Activated T-cell treated with anti-CD3 and anti-CD28 coated beads, Interleukin-2, amount 50 U/mL, for 4 hours (primary cell): ENCODE data around the gene SYCP2. TPM values are rescaled to one million over a fixed set of nuclear protein-coding genes. Genes with fewer than 3 reads are reported as not detected.
"Not testable (repeated sequence)": the region's sequence is repeated elsewhere in the genome, so short reads cannot be mapped to it uniquely, and the experiment has no call there.

Source experiments
- ATAC-seq, 2 donors: fragments of 200-7000 bp; cut with Tn5 transposase; one replicate each; pipeline ENCODE4 v1.10.0; 2021
- DNase-seq: peaks from one replicate; pipeline ENCODE4 v3.0.0-alpha.2; 2020
- H3K27me3 Mint-ChIP-seq: one replicate; pipeline ENCODE4 v1.8.0; 2021; ENCODE audit warnings: low read depth, mixed read lengths
- H3K36me3 Mint-ChIP-seq: one replicate; pipeline ENCODE4 v1.8.0; 2022; ENCODE audit warnings: mixed read lengths; ENCODE audit not compliant: insufficient read depth
- H3K4me1 Mint-ChIP-seq: one replicate; pipeline ENCODE4 v1.8.0; 2021; ENCODE audit warnings: low read depth, mixed read lengths
- H3K4me3 Mint-ChIP-seq: one replicate; pipeline ENCODE4 v1.8.0; 2021; ENCODE audit warnings: mild to moderate bottlenecking, moderate library complexity, mixed read lengths
- H3K9me3 Mint-ChIP-seq: one replicate; pipeline ENCODE4 v1.8.0; 2021; ENCODE audit warnings: mixed read lengths
- total RNA-seq, 3 donors: library from RNA; stranded (reverse); gene quantifications; one replicate each; pipeline ENCODE4 v1.2.1, GENCODE V29; 2021

The SYCP2 gene
- total RNA-seq = 1 to 10 TPM; 1.1 to 2.5 (median 2.1) TPM

- Mint-ChIP-seq H3K27me3 (no peaks in the 10 kb centered on the region), H3K4me3 (peak within 1 kb of the TSS; percentile 77), H3K4me1 (peaks cover 21% of the 10 kb centered on the region), H3K36me3 (no peaks in the 10 kb centered on the region), H3K9me3 (no peaks in the 10 kb centered on the region)
- peak; percentile 75 to 84 for ATAC-seq
- DNase-seq = peak; percentile 55
These were observed at the start of gene SYCP2 for GRCh38 chr20:59933296-59933848. Gene SYCP2 (minus strand): TSS chr20:59933637. CDS start chr20:59922413, 11,224 bp downstream.

GRCh38 chr20:59983076-59983475 is 49.6 kb upstream of the SYCP2 start:
- no peak for ATAC-seq
- Mint-ChIP-seq H3K36me3 (peaks cover 9% of the 10 kb centered on the region), H3K4me1 (no peaks in the 10 kb centered on the region), H3K9me3 (no peaks in the 10 kb centered on the region), H3K27me3 (no peaks in the 10 kb centered on the region), H3K4me3 (no peak overlapping the region)
- DNase-seq = no peak

- DNase-seq (no peak), ATAC-seq (no peak)
- Mint-ChIP-seq H3K27me3 (no peaks in the 10 kb centered on the region), H3K4me1 (no peaks in the 10 kb centered on the region), H3K4me3 (no peak overlapping the region), H3K36me3 (no peaks in the 10 kb centered on the region), H3K9me3 (no peaks in the 10 kb centered on the region)
These were observed 43.6 kb upstream of the SYCP2 start for GRCh38 chr20:59977086-59977485.

GRCh38 chr20:59976156-59976782 is 42.8 kb upstream of the SYCP2 start:
- no peak for ATAC-seq
- H3K4me1 Mint-ChIP-seq = no peaks in the 10 kb centered on the region
- no peaks in the 10 kb centered on the region for H3K9me3 Mint-ChIP-seq
- peaks cover 3% of the 10 kb centered on the region for H3K36me3 Mint-ChIP-seq
- H3K27me3 Mint-ChIP-seq = no peaks in the 10 kb centered on the region
- DNase-seq = no peak
- H3K4me3 Mint-ChIP-seq = no peak overlapping the region

- no peak for ATAC-seq
- Mint-ChIP-seq H3K4me3 (no peak overlapping the region), H3K4me1 (no peaks in the 10 kb centered on the region), H3K27me3 (no peaks in the 10 kb centered on the region), H3K36me3 (peaks cover 3% of the 10 kb centered on the region), H3K9me3 (no peaks in the 10 kb centered on the region)
- DNase-seq = no peak
These were observed 38.8 kb upstream of the SYCP2 start for GRCh38 chr20:59972037-59972801.

GRCh38 chr20:59971428-59971827 is 38.0 kb upstream of the SYCP2 start:
- H3K9me3 Mint-ChIP-seq = no peaks in the 10 kb centered on the region
- H3K36me3 Mint-ChIP-seq = peaks cover 3% of the 10 kb centered on the region
- H3K27me3 Mint-ChIP-seq = no peaks in the 10 kb centered on the region
- H3K4me3 Mint-ChIP-seq = no peak overlapping the region
- no peaks in the 10 kb centered on the region for H3K4me1 Mint-ChIP-seq
- ATAC-seq (no peak), DNase-seq (no peak)

GRCh38 chr20:59966428-59966827 is 33.0 kb upstream of the SYCP2 start:
- H3K4me1 Mint-ChIP-seq = no peaks in the 10 kb centered on the region
- H3K27me3 Mint-ChIP-seq = no peaks in the 10 kb centered on the region
- H3K36me3 Mint-ChIP-seq = no peaks in the 10 kb centered on the region
- DNase-seq (no peak), ATAC-seq (no peak)
- H3K9me3 Mint-ChIP-seq = no peaks in the 10 kb centered on the region
- H3K4me3 Mint-ChIP-seq = no peak overlapping the region

- Mint-ChIP-seq H3K27me3 (no peaks in the 10 kb centered on the region), H3K4me3 (no peak overlapping the region), H3K36me3 (peaks cover 4% of the 10 kb centered on the region), H3K9me3 (no peaks in the 10 kb centered on the region), H3K4me1 (no peaks in the 10 kb centered on the region)
- ATAC-seq (no peak), DNase-seq (no peak)
These were observed 28.7 kb upstream of the SYCP2 start for GRCh38 chr20:59962155-59962554.

GRCh38 chr20:59961423-59961822 is 28.0 kb upstream of the SYCP2 start:
- Mint-ChIP-seq H3K36me3 (peaks cover 4% of the 10 kb centered on the region), H3K27me3 (no peaks in the 10 kb centered on the region)
- ATAC-seq = no peak

GRCh38 chr20:59958626-59959025 is 25.2 kb upstream of the SYCP2 start:
- no peak for DNase-seq
- Mint-ChIP-seq H3K36me3 (peaks cover 4% of the 10 kb centered on the region), H3K4me1 (no peaks in the 10 kb centered on the region), H3K4me3 (no peak overlapping the region), H3K9me3 (no peaks in the 10 kb centered on the region), H3K27me3 (no peaks in the 10 kb centered on the region)
- no peak for ATAC-seq

More at GRCh38 chr20:59961423-59961822, 28.0 kb upstream of the SYCP2 start:
- no peak overlapping the region for H3K4me3 Mint-ChIP-seq
- no peaks in the 10 kb centered on the region for H3K9me3 Mint-ChIP-seq
- H3K4me1 Mint-ChIP-seq = no peaks in the 10 kb centered on the region
- DNase-seq = no peak

- ATAC-seq (no peak), DNase-seq (no peak)
- Mint-ChIP-seq H3K4me1 (no peaks in the 10 kb centered on the region), H3K36me3 (peaks cover 4% of the 10 kb centered on the region), H3K4me3 (no peak within 1 kb of the TSS), H3K27me3 (no peaks in the 10 kb centered on the region), H3K9me3 (no peaks in the 10 kb centered on the region)
These were observed 24.7 kb upstream of the SYCP2 start, which contains the start of gene CDH26 for GRCh38 chr20:59958123-59958522. Gene CDH26 (plus strand): TSS chr20:59958423. CDS start chr20:59958727, 304 bp downstream.

- ATAC-seq, H3K4me3 Mint-ChIP-seq, DNase-seq, H3K36me3 Mint-ChIP-seq, H3K4me1 Mint-ChIP-seq, H3K27me3 Mint-ChIP-seq, H3K9me3 Mint-ChIP-seq: not testable (repeated sequence)
These were observed 24.1 kb upstream of the SYCP2 start for GRCh38 chr20:59957568-59957967.

GRCh38 chr20:59955131-59955796 is 21.8 kb upstream of the SYCP2 start:
- H3K4me3 Mint-ChIP-seq = no peak overlapping the region

GRCh38 chr20:59954718-59955117 is 21.3 kb upstream of the SYCP2 start:
- H3K27me3 Mint-ChIP-seq = no peaks in the 10 kb centered on the region
- H3K4me3 Mint-ChIP-seq = no peak overlapping the region
- H3K36me3 Mint-ChIP-seq = peaks cover 1% of the 10 kb centered on the region
- H3K4me1 Mint-ChIP-seq = no peaks in the 10 kb centered on the region
- no peak for ATAC-seq
- H3K9me3 Mint-ChIP-seq = no peaks in the 10 kb centered on the region
- DNase-seq = no peak

More at GRCh38 chr20:59955131-59955796, 21.8 kb upstream of the SYCP2 start:
- H3K4me1 Mint-ChIP-seq = no peaks in the 10 kb centered on the region
- ATAC-seq = no peak
- no peaks in the 10 kb centered on the region for H3K27me3 Mint-ChIP-seq
- H3K9me3 Mint-ChIP-seq = no peaks in the 10 kb centered on the region
- DNase-seq = no peak
- H3K36me3 Mint-ChIP-seq = peaks cover 3% of the 10 kb centered on the region
